Stimulated activated CD4-positive, alpha-beta T cell treated with anti-CD3 and anti-CD28 coated beads, Interleukin-1b, Interleukin-23, amount 100 ng/mL, for 48 hours (primary cell): Measurements from ENCODE around the gene PTGER3.
"Not testable (repeated sequence)": the region's sequence is repeated elsewhere in the genome, so short reads cannot be mapped to it uniquely, and the experiment has no call there.

Source experiments
- DNase-seq: peaks from one replicate; pipeline ENCODE4 v3.0.0-alpha.2; 2020

The PTGER3 gene

DNA sequence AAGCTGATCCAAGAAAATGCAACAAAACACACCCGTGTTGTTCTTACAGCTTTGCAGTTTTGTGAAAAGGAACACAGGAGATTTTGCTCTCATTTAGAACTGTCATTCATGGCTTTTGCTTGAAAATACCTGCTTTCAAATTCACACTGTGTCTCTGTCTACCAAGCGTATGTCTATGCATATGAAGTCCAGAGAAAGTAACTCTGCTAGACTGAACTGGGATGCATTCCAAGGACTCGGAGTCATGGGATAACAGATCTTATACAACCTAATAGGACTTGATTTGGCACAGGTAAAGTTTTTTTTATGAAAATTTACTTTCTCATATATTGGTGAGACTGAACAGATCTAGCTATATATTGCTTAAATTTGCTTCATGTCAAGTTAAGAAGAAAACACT lies 102.4 kb downstream of the PTGER3 start:
- no peak for DNase-seq

DNA sequence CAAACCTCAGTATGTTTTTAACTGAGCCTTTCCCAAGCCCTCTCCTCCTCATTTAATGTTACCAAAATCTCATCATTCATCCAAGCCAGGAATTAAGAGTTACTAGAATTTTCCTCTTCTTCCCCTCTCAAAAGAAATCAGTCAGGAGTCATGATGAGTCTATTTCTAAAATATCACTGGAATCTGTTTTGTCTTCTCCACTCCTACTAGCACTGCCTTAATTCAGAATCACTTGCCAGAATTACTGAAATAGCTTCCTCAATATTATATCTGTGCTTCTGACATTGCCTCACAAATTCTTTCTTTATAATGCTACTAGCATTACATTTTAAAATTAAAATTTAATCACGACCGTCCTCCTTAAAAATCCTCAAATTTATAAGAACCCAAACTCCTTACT lies 106.1 kb downstream of the PTGER3 start:
- no peak for DNase-seq

DNA sequence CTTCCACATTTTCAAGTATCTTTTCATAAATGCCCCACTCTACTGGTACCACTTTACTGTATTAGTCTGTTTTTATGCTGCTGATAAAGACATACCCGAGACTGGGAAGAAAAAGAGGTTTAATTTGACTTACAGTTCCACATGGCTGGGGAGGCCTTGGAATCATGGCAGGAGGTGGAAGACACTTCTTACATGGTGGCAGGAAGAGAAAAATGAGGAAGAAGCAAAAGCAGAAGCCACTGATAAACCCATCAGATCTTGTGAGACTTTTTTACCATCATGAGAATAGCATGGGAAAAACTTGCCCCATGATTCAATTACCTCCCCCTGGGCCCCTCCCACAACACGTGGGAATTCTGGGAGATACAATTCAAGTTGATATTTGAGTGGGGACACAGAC lies 107.2 kb downstream of the PTGER3 start:
- DNase-seq, result not testable (repeated sequence)

DNA sequence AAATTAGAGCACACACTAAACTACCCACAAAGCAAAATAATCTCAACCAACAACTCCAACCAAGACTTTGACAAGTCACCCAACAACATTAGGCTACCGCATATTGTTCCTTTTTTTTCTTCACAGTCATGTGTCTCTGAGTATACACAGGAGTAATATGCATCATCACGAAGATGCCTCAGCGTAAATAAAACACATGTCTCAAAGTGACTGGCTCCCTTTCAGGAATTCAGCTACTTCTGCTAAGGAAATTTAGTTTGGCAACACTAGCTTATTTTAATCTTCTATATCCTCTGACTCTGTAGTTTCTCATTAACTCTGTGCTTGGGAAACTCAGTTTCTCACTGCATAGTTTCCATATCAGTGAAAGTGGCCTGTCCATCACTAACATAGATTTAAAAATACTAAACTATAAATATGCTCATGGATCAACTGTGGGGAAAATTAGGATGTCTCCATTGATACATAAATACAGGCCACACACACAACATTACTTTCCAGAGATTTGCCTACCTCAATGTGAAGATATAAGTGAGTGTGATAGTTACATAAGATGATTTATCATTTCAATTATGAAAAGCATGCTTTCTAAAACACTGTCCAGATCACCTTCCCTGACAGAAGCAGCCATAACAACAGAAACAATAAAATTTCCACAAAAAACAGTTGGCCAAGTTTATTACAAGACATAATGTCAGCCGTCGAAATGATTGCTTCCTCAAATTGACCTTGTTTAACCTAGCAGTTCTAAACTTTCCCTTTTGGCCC lies 113.2 kb downstream of the PTGER3 start:
- DNase-seq, result no peak

DNA sequence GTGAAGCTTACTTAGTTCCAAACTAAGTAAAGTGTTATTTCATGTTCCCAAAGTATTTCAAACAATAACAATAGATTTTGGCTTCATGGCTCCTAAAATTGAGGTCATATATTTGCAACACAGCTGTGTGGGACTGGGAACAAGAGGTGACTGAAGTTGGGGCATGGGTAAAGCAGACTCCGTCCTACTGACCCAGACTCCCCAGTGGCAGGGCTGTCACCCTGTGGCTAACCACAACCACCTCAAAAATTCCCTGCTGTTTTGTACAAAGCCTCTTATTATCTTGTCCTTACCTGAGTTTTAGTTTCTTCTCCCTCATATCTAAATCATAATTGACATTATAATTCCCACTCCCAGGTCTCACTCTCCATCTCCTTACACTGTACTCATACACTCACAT lies 117.6 kb downstream of the PTGER3 start:
- no peak for DNase-seq

DNA sequence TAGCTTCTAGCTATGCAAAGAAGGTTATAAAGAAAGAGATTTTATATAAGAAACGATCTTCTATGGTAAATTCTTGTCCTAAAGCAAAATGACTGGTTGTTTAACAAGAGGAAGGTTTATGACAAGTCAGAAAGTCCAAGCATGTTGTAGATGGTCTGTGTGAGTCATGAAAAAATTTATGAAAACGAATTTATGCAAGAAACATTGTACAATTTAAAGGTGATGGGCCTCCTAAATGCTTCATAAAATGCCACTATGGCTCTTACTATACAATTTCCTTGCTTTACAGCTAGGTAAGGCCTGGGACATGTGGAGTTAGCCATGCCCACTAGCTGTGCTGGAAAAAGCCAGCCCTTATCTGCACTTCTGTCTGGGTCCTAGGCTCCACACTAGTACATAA lies 125.4 kb downstream of the PTGER3 start:
- DNase-seq, result no peak
